Ovary (tissue), 9 donors: ENCODE results near the gene KDELR3. TPM values are rescaled to one million over a fixed set of nuclear protein-coding genes. Genes with fewer than 3 reads are reported as not detected.

ENCODE experiments used
- DNase-seq, 5 donors: peaks; one replicate each; pipeline ENCODE4 v3.0.0-alpha.2; 2019 to 2020
- H3K27ac ChIP-seq, 2 donors: fragments of 200-600 bp; one replicate each; pipeline versions ENCODE4 v1.5.1 to v1.8.0; 2019 to 2022
- H3K27me3 ChIP-seq: fragments of 200-600 bp; one replicate; pipeline ENCODE4 v1.8.0; 2022
- H3K36me3 ChIP-seq: fragments of 200-600 bp; sonication (generic); one replicate; pipeline ENCODE4 v1.5.1; 2019
- H3K4me1 ChIP-seq: one replicate; pipeline ENCODE4 v1.8.1; 2013; ENCODE audit warnings: mild to moderate bottlenecking, moderate library complexity; ENCODE audit not compliant: insufficient read depth
- H3K4me3 ChIP-seq: fragments of 200-600 bp; sonication (generic); one replicate; pipeline ENCODE4 v1.5.1; 2017
- H3K9me3 ChIP-seq, 2 donors: fragments of 200-600 bp in 1 of 2; sonication (generic) in 1 of 2; one replicate each; pipeline versions ENCODE4 v1.5.1 to v1.8.1; 2013 to 2019; ENCODE audit warnings: mild to moderate bottlenecking in 1 of 2, moderate library complexity in 1 of 2
- CTCF ChIP-seq, 3 donors: fragments of 450-650 bp in 2 of 3; fragments of 200-600 bp in 1 of 3; IDR thresholded peaks; one replicate each; pipeline versions ENCODE4 v1.5.1 to v1.8.0; 2016 to 2022; ENCODE audit warnings: antibody characterized with exemption in 3 of 3, mild to moderate bottlenecking in 1 of 3
- EP300 ChIP-seq: sonication (generic); formaldehyde crosslinking; IDR thresholded peaks from one replicate; pipeline ENCODE4 v1.6.1; 2017; ENCODE audit warnings: antibody characterized with exemption
- POLR2A ChIP-seq: fragments of 450-650 bp; IDR thresholded peaks from one replicate; pipeline ENCODE4 v1.6.1; 2017; ENCODE audit warnings: antibody characterized with exemption, mild to moderate bottlenecking, moderate library complexity
- WGBS, 3 donors: extraction: QIAGEN DNeasy Blood & Tissue Kit in 1 of 3; methylation state at CpG; one replicate each; pipeline versions ENCODE4 v1.1.5 to v1.1.7; 2013 to 2017; 5-methylcytosine and 5-hydroxymethylcytosine counted together
- intact Hi-C, 4 donors: fragments of 100-400 bp; cut with DNase I; formaldehyde crosslinking; loops; one replicate each; pipeline versions ENCODE4 v1.11.0 to v1.15.1; 2022 to 2023
- polyA plus RNA-seq, 2 donors: library from polyadenylated mRNA; stranded (reverse); fragments of 200-250 nt in 1 of 2; fragments of 350-450 nt in 1 of 2; fragmentation: Illumina TruSeq in 1 of 2; extraction: RNeasy Lipid Tissue Mini Kit (QIAGEN cat#74804) in 1 of 2; gene quantifications; one replicate each; pipeline ENCODE4 v1.2.3, GENCODE V29; 2013 to 2014
- total RNA-seq, 7 donors: library from RNA; depleted of rRNA in 2 of 7; stranded (reverse); fragments of >200 nt in 2 of 7; fragmentation: NEBNext Ultra II Directional in 3 of 7; extraction: Animal tissue kit (Norgen Biotek cat#: 25700) in 3 of 7; gene quantifications; one replicate each; pipeline versions ENCODE4 v1.1.0 to v1.2.4, GENCODE V29; 2016 to 2023
- donor health status: DM: no; HTN: no; CAD: no; lungs with moderate emphysema.
- donor health status: DM: no; HTN: no; CAD: no.
- donor health status: Bipolar disorder and iron deficiency.
- donor health status: DM: yes; HTN: yes; CAD: no.
- donor health status: DM: no; HTN: no; CAD: no.
- donor health status: DM: yes; HTN: yes; CAD: no.

KDELR3 gene
- total and polyA plus RNA-seq, 9 donors: 0.81 to 26.9 (median 2.4) TPM

- H3K4me1 ChIP-seq: peaks cover 3% of the 10 kb centered on the region
- WGBS, 3 donors: 72 to 79% (median 75%) methylated on average over 10 of the region's 10 CpGs
- H3K36me3 ChIP-seq: no peaks in the 10 kb centered on the region
- no peak overlapping the region for H3K4me3 ChIP-seq
- H3K27me3 ChIP-seq: no peaks in the 10 kb centered on the region
- intact Hi-C loops: loop anchor here in 1 of 4 donors (10.0 kb wide), 2 partner anchors 63 to 187 kb away; partner anchors contain the start of gene CSNK1E
- TF ChIP-seq CTCF (IDR thresholded peaks at IDR 0.05): no peak
- TF ChIP-seq EP300: no peak
- TF ChIP-seq POLR2A: no peak
- H3K27ac ChIP-seq: no peak overlapping the region
- no peaks in the 10 kb centered on the region for H3K9me3 ChIP-seq
- DNase-seq: no peak
These were observed 34.1 kb downstream of the KDELR3 start for GRCh38 chr22:38501797-38502672.

GRCh38 chr22:38503021-38503420, 35.1 kb downstream of the KDELR3 start:
- intact Hi-C loops: loop anchor here in 1 of 4 donors (10.0 kb wide), 2 partner anchors 62 to 188 kb away; partner anchors contain the start of gene CSNK1E
- peaks cover 3% of the 10 kb centered on the region for H3K4me1 ChIP-seq

GRCh38 chr22:38504731-38505540, 37.0 kb downstream of the KDELR3 start:
- WGBS, 3 donors: 1% methylated on average over 35 of the region's 35 CpGs
- Histone ChIP-seq H3K36me3 (no peaks in the 10 kb centered on the region), H3K4me1 (peaks cover 3% of the 10 kb centered on the region), H3K27me3 (no peaks in the 10 kb centered on the region), H3K9me3 (no peaks in the 10 kb centered on the region), H3K4me3 (peak overlapping the region; percentile 67), H3K27ac (peak overlapping the region; percentile 99 to 100)
- TF ChIP-seq EP300 (no peak), CTCF (IDR thresholded peaks at IDR 0.05) (no peak), POLR2A (no peak)
- intact Hi-C loops: loop anchor here in 1 of 4 donors (10.0 kb wide), 2 partner anchors 60 to 190 kb away; partner anchors contain the start of gene CSNK1E
- DNase-seq: peak in 4 of 5 donors; percentile 38 to 54 (median 52)

More at GRCh38 chr22:38503021-38503420, 35.1 kb downstream of the KDELR3 start:
- DNase-seq: no peak
- TF ChIP-seq EP300: no peak
- no peak for TF ChIP-seq POLR2A
- no peak for TF ChIP-seq CTCF (IDR thresholded peaks at IDR 0.05)
- Histone ChIP-seq H3K9me3 (no peaks in the 10 kb centered on the region), H3K36me3 (no peaks in the 10 kb centered on the region), H3K4me3 (peak overlapping the region; percentile 13), H3K27ac (no peak overlapping the region), H3K27me3 (no peaks in the 10 kb centered on the region)
- 21 to 34% (median 26%) methylated on average over 4 of the region's 4 CpGs for WGBS, 3 donors

GRCh38 chr22:38505541-38506117, 37.7 kb downstream of the KDELR3 start:
- peaks cover 3% of the 10 kb centered on the region for H3K4me1 ChIP-seq
- peak overlapping the region; percentile 67 for H3K4me3 ChIP-seq
- no peaks in the 10 kb centered on the region for H3K36me3 ChIP-seq
- H3K27ac ChIP-seq: peak overlapping the region; percentile 99 to 100
- no peak for TF ChIP-seq CTCF (IDR thresholded peaks at IDR 0.05)
- peak; percentile 82 for TF ChIP-seq POLR2A
- peak; percentile 80 to 89 (median 84) for DNase-seq
- no peaks in the 10 kb centered on the region for H3K27me3 ChIP-seq
- 0% methylated on average over 51 to 69 of the region's 69 CpGs for WGBS, 3 donors
- no peaks in the 10 kb centered on the region for H3K9me3 ChIP-seq
- intact Hi-C loops: loop anchor here in 1 of 4 donors (10.0 kb wide), 2 partner anchors 59 to 191 kb away; partner anchors contain the start of gene CSNK1E
